ENCODE results near the gene DPH1. TPM values are rescaled to one million over a fixed set of nuclear protein-coding genes. Genes with fewer than 3 reads are reported as not detected.

DPH1 gene
- polyA plus RNA-seq, 1 of the 3 experiments (the other 2 are of a cell fraction) = 36.2 TPM

GRCh38 chr17:2020721-2021120, 9.2 kb upstream of the DPH1 start:
- 64% methylated on average over 6 of the region's 8 CpGs for WGBS (ENCODE audit: low lambda C conversion rate)
- CTCF ChIA-PET = interaction anchor here (1.4 to 3.1 kb wide), 5 partner anchors 9 to 139 kb away, joined by 4 to 16 read pairs (median 4); no protein-coding TSS in a partner anchor
- H3K27me3 ChIP-seq (ENCODE audit: insufficient read depth) = peaks cover 46% of the 10 kb centered on the region

GRCh38 chr17:2022647-2023240, 7.2 kb upstream of the DPH1 start:
- DNase-seq = no peak
- Histone ChIP-seq H3K9me3 (no peaks in the 10 kb centered on the region), H3K27ac (ENCODE audit: low read depth in 2 of 2, low read length in 1 of 2) (no peak overlapping the region), H3K4me1 (ENCODE audit: control insufficient read depth in 1 of 2, insufficient read depth in 2 of 2, low read depth in 1 of 2, low read length in 1 of 2) (peaks cover 0 to 7% of the 10 kb centered on the region in 2 experiments; a peak in 1 of 4 replicates), H3K36me3 (replicated peaks in 1 of 2; ENCODE audit: control insufficient read depth in 1 of 2, insufficient read depth in 2 of 2, low read length in 1 of 2) (no peaks in the 10 kb centered on the region), H3K27me3 (ENCODE audit: insufficient read depth) (peaks cover 48% of the 10 kb centered on the region), H3K4me3 (ENCODE audit: low read depth in 2 of 2, low read length in 1 of 2) (no peak overlapping the region), H3F3A (replicated peaks; ENCODE audit: insufficient read depth) (no peaks in the 10 kb centered on the region), H4K20me1 (ENCODE audit: insufficient read depth) (no peaks in the 10 kb centered on the region), H3K4me2 (no peak overlapping the region), H2AFZ (ENCODE audit: low read depth) (no peak overlapping the region), H3K79me2 (ENCODE audit: insufficient read depth) (no peaks in the 10 kb centered on the region), H3K9ac (no peak overlapping the region), H3K9me2 (no peaks in the 10 kb centered on the region)
- CTCF ChIA-PET = interaction anchor here (0.9 to 8.6 kb wide), 5 partner anchors 82 to 264 kb away, joined by 3 to 197 read pairs (median 3); no protein-coding TSS in a partner anchor
- 83% methylated on average over 8 of the region's 15 CpGs for WGBS (ENCODE audit: low lambda C conversion rate)
- POLR2A ChIA-PET = no interaction called here
- TF ChIP-seq MXI1 (IDR thresholded peaks at IDR 0.05; ENCODE audit: low read depth, low read length) (no peak), SMC3 (IDR thresholded peaks at IDR 0.05; ENCODE audit: low read depth, low read length) (no peak), MAX (IDR thresholded peaks at IDR 0.05; ENCODE audit: low read depth) (no peak), USF1 (IDR thresholded peaks at IDR 0.05; ENCODE audit: borderline replicate concordance, low read depth) (no peak), USF2 (IDR thresholded peaks at IDR 0.05; ENCODE audit: borderline replicate concordance, low read depth, low read length) (no peak), NRF1 (IDR thresholded peaks at IDR 0.05; ENCODE audit: low read depth, low read length) (no peak), FOXM1 (IDR thresholded peaks at IDR 0.05; ENCODE audit: low read depth) (no peak), TAF1 (IDR thresholded peaks at IDR 0.05; ENCODE audit: borderline replicate concordance, low read depth, low read length) (no peak), FOSL2 (IDR thresholded peaks at IDR 0.05; ENCODE audit: borderline replicate concordance, low read depth) (no peak), NFIC (IDR thresholded peaks at IDR 0.05; ENCODE audit: borderline replicate concordance) (no peak), IRF3 (IDR thresholded peaks at IDR 0.05; ENCODE audit: low read depth, low read length) (no peak), ELF1 (IDR thresholded peaks at IDR 0.05) (no peak)

More at GRCh38 chr17:2020721-2021120, 9.2 kb upstream of the DPH1 start:
- no peak for DNase-seq
- no peaks in the 10 kb centered on the region for H3K9me3 ChIP-seq
- peaks cover 0 to 7% of the 10 kb centered on the region in 2 experiments; a peak in 1 of 4 replicates for H3K4me1 ChIP-seq (ENCODE audit: control insufficient read depth in 1 of 2, insufficient read depth in 2 of 2, low read depth in 1 of 2, low read length in 1 of 2)
- H3K36me3 ChIP-seq (replicated peaks in 1 of 2; ENCODE audit: control insufficient read depth in 1 of 2, insufficient read depth in 2 of 2, low read length in 1 of 2) = no peaks in the 10 kb centered on the region
- TF ChIP-seq REST (IDR thresholded peaks at IDR 0.05; ENCODE audit: low read depth, low read length) (no peak), MAX (IDR thresholded peaks at IDR 0.05; ENCODE audit: low read depth) (no peak), TCF12 (IDR thresholded peaks at IDR 0.05) (no peak), NRF1 (IDR thresholded peaks at IDR 0.05; ENCODE audit: low read depth, low read length) (no peak)
- H3K79me2 ChIP-seq (ENCODE audit: insufficient read depth) = no peaks in the 10 kb centered on the region
- POLR2A ChIA-PET = no interaction called here
- H2AFZ ChIP-seq (ENCODE audit: low read depth) = no peak overlapping the region
- no peak overlapping the region for H3K4me3 ChIP-seq (ENCODE audit: low read depth in 2 of 2, low read length in 1 of 2)
- no peak overlapping the region for H3K27ac ChIP-seq (ENCODE audit: low read depth in 2 of 2, low read length in 1 of 2)
- H3F3A ChIP-seq (replicated peaks; ENCODE audit: insufficient read depth) = no peaks in the 10 kb centered on the region
- H3K9me2 ChIP-seq = no peaks in the 10 kb centered on the region
- no peaks in the 10 kb centered on the region for H4K20me1 ChIP-seq (ENCODE audit: insufficient read depth)
- H3K9ac ChIP-seq = no peak overlapping the region
- no peak overlapping the region for H3K4me2 ChIP-seq

Measured in SK-N-SH (cell line).